H54 (cell line): ENCODE results near the gene OVOL1.
"Not testable (repeated sequence)": the region's sequence is repeated elsewhere in the genome, so short reads cannot be mapped to it uniquely, and the experiment has no call there.

Experiments used
- DNase-seq: peaks from one replicate; pipeline ENCODE4 v3.0.0; 2011; ENCODE audit warnings: low spot score, mixed read lengths; ENCODE audit not compliant: insufficient read length
- FAIRE-seq: peaks from 3 replicates; lab custom pipeline; 2011; peaks lifted over from hg19 to GRCh38; lab: Jason Lieb, UNC
- POLR2A ChIP-seq: IDR thresholded peaks from 2 replicates; pipeline ENCODE4 v1.6.1; 2011; ENCODE audit warnings: low read depth, mild to moderate bottlenecking, low read length

OVOL1 gene

DNA sequence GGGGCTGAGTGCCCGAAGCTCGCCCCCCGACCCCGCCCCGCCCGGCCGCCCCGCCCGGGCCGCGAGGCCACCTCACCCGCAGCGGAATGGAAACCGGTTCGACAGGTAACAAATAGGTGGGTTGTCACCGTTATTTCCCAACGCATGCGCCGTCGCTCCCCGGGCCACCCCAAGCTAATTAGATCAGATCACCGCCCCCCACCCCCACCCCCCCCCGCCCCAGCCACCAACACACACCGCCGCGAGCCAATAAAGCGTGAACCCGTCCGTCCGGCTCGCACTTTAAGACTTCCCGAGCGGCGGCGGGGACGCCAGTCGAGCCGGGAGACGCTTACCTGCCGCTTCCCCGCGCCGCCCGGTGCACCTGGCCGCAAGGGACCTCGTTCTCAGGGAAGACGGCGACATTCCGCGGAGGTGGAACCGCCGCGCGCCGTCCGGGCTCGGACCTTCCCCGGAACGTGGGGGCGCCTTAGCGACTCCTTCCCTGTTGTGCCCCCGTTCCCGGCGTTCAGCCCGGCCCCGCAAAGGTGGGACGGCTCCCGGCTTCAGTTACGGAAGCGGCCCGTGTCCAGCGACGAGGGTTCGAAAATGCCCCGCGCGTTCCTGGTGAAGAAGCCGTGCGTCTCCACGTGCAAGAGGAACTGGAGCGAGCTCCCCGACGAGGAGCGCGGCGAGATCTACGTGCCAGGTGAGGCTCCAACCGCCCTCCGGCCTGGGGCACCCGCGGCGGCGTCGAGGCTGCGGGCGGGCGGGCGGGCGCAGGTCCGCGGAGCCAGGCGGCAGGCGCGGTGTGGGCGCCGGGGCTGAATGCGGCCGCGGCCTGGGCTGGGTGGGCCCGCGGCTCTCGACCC is at the start of gene OVOL1:
Gene OVOL1, plus strand, starts transcription at position 278 of the 851 bp plus-strand sequence. Its CDS starts 311 bp downstream, at position 589.
- FAIRE-seq (no peak), DNase-seq (no peak)
- TF ChIP-seq POLR2A = no peak

GRCh38 chr11:65739022-65739421 is 47.8 kb upstream of the OVOL1 start:
- FAIRE-seq (no peak), DNase-seq (no peak)
- no peak for TF ChIP-seq POLR2A

GRCh38 chr11:65741185-65741584 is 45.7 kb upstream of the OVOL1 start:
- no peak for FAIRE-seq
- no peak for TF ChIP-seq POLR2A

DNA sequence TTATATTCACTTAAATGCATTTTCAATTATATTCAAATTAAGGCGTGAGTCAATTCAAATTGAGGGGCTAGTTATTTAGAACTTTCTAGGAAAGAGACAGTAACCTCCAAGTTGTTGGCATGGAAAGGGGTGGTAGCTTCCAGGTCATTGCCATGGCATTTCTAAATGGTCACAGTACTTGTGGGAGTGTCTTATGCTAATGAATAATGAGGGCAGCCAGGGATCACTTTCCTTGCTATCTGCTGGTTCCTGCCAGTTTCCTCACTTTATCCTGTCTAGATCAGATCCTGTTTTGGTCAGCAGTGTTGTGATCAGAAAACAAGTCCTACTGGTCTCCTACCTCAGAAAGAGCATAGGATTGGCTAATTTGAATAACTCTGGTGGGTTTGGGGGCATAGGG is 44.5 kb upstream of the OVOL1 start:
- TF ChIP-seq POLR2A = no peak
- no peak for DNase-seq
- FAIRE-seq = no peak

More at GRCh38 chr11:65741185-65741584, 45.7 kb upstream of the OVOL1 start:
- DNase-seq = no peak

DNA sequence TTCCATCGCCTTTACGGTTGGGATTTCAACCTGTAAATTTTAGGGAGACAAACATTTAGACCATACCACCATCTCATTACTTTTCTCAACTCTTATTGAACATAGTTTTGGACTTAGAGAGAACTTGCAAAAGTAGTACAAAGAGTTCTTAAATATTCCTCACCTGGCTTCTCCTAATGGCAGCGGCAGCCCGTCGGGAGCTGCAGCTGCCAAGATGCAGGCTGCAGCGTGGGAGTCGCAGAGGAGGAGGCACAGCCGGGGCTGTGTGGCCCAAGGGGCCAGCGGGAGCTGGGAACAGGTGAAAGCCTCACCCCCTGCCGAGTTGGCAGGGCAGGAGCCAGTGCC is 43.2 kb upstream of the OVOL1 start:
- no peak for FAIRE-seq
- DNase-seq = no peak
- TF ChIP-seq POLR2A = no peak

- DNase-seq (no peak), FAIRE-seq (no peak)
- TF ChIP-seq POLR2A = no peak
Observed at GRCh38 chr11:65744026-65744698, 42.7 kb upstream of the OVOL1 start.

- TF ChIP-seq POLR2A = no peak
- DNase-seq (no peak), FAIRE-seq (no peak)
Observed at GRCh38 chr11:65744699-65745042, 42.2 kb upstream of the OVOL1 start.

- DNase-seq (no peak), FAIRE-seq (no peak)
- no peak for TF ChIP-seq POLR2A
Observed at GRCh38 chr11:65745049-65745448, 41.8 kb upstream of the OVOL1 start.

GRCh38 chr11:65762169-65762568 is 24.7 kb upstream of the OVOL1 start:
- not testable (repeated sequence) for FAIRE-seq, DNase-seq

DNA sequence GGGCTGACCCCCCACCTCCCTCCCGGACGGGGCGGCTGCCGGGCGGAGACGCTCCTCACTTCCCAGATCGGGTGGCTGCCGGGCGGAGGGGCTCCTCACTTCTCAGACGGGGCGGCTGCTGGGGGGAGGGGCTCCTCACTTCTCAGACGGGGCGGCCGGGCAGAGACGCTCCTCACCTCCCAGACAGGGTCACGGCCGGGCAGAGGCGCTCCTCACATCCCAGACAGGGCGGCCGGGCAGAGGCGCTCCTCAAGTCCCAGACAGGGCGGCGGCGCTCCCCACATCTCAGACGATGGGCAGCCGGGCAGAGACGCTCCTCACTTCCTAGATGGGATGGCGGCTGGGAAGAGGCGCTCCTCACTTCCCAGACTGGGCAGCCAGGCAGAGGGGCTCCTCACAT is 24.0 kb upstream of the OVOL1 start:
- DNase-seq, FAIRE-seq: not testable (repeated sequence)

DNA sequence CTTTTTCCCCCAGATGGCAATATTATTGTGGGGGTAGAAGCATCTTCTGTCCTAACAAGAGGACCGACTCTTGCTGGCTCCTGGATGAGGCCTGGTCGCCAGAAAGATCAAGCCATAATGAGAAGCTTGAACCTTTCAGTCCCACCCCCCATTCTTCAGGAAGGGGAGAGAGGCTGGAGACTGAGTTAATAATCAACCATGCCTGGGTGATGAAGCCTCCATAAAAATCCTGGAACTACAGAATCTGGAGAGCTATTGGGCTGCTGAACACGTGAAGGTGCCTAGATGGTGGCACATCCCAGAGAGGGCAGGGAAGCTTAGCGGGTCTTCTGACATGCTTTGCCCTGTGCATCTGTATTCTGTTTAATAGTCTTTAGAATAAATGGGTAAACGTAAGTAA is 22.4 kb upstream of the OVOL1 start:
- no peak for DNase-seq
- no peak for FAIRE-seq
- TF ChIP-seq POLR2A = no peak

GRCh38 chr11:65766535-65766934 is 20.3 kb upstream of the OVOL1 start:
- FAIRE-seq (no peak), DNase-seq (no peak)
- TF ChIP-seq POLR2A = no peak

- DNase-seq (no peak), FAIRE-seq (no peak)
- TF ChIP-seq POLR2A = no peak
Observed at GRCh38 chr11:65767406-65767805, 19.5 kb upstream of the OVOL1 start.

GRCh38 chr11:65767806-65768205 is 19.1 kb upstream of the OVOL1 start:
- not testable (repeated sequence) for FAIRE-seq, DNase-seq
